Kidney capillary endothelial cell (primary cell): ENCODE results near the gene CCT6B.

ENCODE experiments used
- DNase-seq: peaks from one replicate; pipeline ENCODE4 v3.0.0-alpha.2; 2018; ENCODE audit warnings: low spot score

CCT6B gene

GRCh38 chr17:34886831-34887230 lies 74.4 kb downstream of the CCT6B start:
- no peak for DNase-seq

- no peak for DNase-seq
These were observed 76.2 kb downstream of the CCT6B start for GRCh38 chr17:34885076-34885475.

- no peak for DNase-seq
These were observed 76.7 kb downstream of the CCT6B start for GRCh38 chr17:34884597-34884996.

- no peak for DNase-seq
These were observed 77.9 kb downstream of the CCT6B start for GRCh38 chr17:34883106-34884000.

GRCh38 chr17:34879146-34879545 lies 82.1 kb downstream of the CCT6B start:
- no peak for DNase-seq
